Osteoblast (primary cell): ENCODE measurements around the gene CLK3. TPM values are rescaled to one million over a fixed set of nuclear protein-coding genes. Genes with fewer than 3 reads are reported as not detected.

ENCODE experiments used
- DNase-seq: peaks from one replicate; pipeline ENCODE4 v3.0.0; 2011; ENCODE audit warnings: low spot score, mixed read lengths; ENCODE audit not compliant: insufficient read length; ENCODE audit errors: missing footprints
- H2AFZ ChIP-seq: 2 replicates; pipeline ENCODE4 v1.6.0; 2011; ENCODE audit warnings: mild to moderate bottlenecking, low read length
- H3K27ac ChIP-seq: 2 replicates; pipeline ENCODE4 v1.5.1; 2011; ENCODE audit warnings: mild to moderate bottlenecking, low read depth, low read length, moderate library complexity
- H3K27me3 ChIP-seq: 2 replicates; pipeline ENCODE4 v1.6.0; 2012; ENCODE audit warnings: mild to moderate bottlenecking, control low read depth, inconsistent platforms, low read length, moderate library complexity; ENCODE audit not compliant: insufficient read depth
- H3K36me3 ChIP-seq: 2 replicates; pipeline ENCODE4 v1.5.1; 2011; ENCODE audit warnings: mild to moderate bottlenecking, low read length, control low read depth, moderate library complexity; ENCODE audit not compliant: insufficient read depth
- H3K4me1 ChIP-seq: 2 replicates; pipeline ENCODE4 v1.5.1; 2011; ENCODE audit warnings: mild to moderate bottlenecking, low read length, control low read depth, moderate library complexity; ENCODE audit not compliant: insufficient read depth
- H3K4me2 ChIP-seq: 2 replicates; pipeline ENCODE4 v1.6.0; 2011; ENCODE audit warnings: mild to moderate bottlenecking, low read length; ENCODE audit not compliant: insufficient read depth
- H3K4me3 ChIP-seq: fragments of 200-600 bp; sonication (generic); 3 replicates; pipeline ENCODE4 v1.5.1; 2012; ENCODE audit warnings: mild to moderate bottlenecking, low read length, inconsistent platforms; ENCODE audit not compliant: insufficient read depth
- H3K79me2 ChIP-seq: 2 replicates; pipeline ENCODE4 v1.6.0; 2012; ENCODE audit warnings: mild to moderate bottlenecking, low read length, control low read depth, inconsistent platforms; ENCODE audit not compliant: insufficient read depth
- H3K9me3 ChIP-seq: 2 replicates; pipeline ENCODE4 v1.5.1; 2011; ENCODE audit warnings: low read depth, low read length, control low read depth
- H4K20me1 ChIP-seq: 2 replicates; pipeline ENCODE4 v1.6.0; 2012; ENCODE audit warnings: mild to moderate bottlenecking, low read length, control low read depth; ENCODE audit not compliant: insufficient read depth
- total RNA-seq: library from RNA; depleted of rRNA; stranded (reverse); fragments of >200 nt; gene quantifications from 2 replicates; pipeline ENCODE4 v1.2.3, GENCODE V29; 2012
- TF ChIP-seq, protein P1 (sequence below): IDR thresholded peaks from 2 replicates; pipeline ENCODE4 v1.5.1; 2011; ENCODE audit warnings: mild to moderate bottlenecking, low read depth, low read length, moderate library complexity; ENCODE audit errors: extremely low read depth

CLK3 gene
- total RNA-seq, 1 donor: 47.0 TPM

DNA sequence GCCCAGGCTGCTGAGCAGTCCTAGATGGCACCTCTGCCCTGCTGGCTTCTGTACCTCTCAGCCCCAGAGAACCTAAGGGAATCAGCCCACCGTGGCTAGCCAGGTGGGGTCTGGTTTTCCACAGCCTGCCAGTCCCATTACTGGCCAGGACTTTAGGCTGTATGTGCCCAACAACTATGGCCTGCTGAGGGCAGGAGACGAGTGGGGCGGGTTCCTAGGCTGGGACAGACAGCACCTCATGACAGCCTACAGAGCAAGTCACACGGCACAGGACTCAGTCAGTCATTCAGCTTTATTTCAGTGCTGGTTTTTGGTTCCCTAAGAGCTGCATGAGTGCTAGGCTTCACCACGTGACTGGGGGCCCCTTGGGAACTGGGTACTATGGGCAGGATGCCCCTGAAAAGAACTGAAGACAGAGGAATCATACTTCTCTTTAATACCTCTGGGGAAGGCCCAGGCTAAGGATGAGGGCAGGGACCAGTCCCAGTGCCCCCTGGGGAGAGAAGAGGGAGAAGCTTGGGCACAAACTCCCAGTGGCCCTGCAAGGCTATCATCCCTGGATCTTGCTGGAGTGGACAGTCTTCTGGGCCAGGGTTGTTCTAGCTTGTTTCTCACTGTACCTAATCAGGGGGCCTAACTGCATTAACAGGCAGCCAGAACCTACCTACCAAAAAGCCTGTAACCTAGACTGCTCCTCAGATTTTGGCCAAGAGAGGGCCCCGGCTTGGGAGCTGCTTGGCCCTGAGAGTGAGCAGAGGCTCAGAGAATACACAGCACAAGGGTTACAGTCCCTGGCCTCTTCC is 14.8 kb downstream of the CLK3 start:
- peak overlapping the region; percentile 27 for H3K27ac ChIP-seq
- no peak overlapping the region for H3K4me3 ChIP-seq
- peaks cover 7% of the 10 kb centered on the region for H3K79me2 ChIP-seq
- DNase-seq: peak; percentile 37
- peaks cover 57% of the 10 kb centered on the region for H4K20me1 ChIP-seq
- H3K27me3 ChIP-seq: no peaks in the 10 kb centered on the region
- no peak overlapping the region for H2AFZ ChIP-seq
- TF ChIP-seq, protein P1, sequence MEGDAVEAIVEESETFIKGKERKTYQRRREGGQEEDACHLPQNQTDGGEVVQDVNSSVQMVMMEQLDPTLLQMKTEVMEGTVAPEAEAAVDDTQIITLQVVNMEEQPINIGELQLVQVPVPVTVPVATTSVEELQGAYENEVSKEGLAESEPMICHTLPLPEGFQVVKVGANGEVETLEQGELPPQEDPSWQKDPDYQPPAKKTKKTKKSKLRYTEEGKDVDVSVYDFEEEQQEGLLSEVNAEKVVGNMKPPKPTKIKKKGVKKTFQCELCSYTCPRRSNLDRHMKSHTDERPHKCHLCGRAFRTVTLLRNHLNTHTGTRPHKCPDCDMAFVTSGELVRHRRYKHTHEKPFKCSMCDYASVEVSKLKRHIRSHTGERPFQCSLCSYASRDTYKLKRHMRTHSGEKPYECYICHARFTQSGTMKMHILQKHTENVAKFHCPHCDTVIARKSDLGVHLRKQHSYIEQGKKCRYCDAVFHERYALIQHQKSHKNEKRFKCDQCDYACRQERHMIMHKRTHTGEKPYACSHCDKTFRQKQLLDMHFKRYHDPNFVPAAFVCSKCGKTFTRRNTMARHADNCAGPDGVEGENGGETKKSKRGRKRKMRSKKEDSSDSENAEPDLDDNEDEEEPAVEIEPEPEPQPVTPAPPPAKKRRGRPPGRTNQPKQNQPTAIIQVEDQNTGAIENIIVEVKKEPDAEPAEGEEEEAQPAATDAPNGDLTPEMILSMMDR: no peak
- H3K9me3 ChIP-seq: no peaks in the 10 kb centered on the region
- peaks cover 76% of the 10 kb centered on the region for H3K36me3 ChIP-seq
- H3K4me2 ChIP-seq: no peak overlapping the region
- peaks cover 5% of the 10 kb centered on the region for H3K4me1 ChIP-seq

DNA sequence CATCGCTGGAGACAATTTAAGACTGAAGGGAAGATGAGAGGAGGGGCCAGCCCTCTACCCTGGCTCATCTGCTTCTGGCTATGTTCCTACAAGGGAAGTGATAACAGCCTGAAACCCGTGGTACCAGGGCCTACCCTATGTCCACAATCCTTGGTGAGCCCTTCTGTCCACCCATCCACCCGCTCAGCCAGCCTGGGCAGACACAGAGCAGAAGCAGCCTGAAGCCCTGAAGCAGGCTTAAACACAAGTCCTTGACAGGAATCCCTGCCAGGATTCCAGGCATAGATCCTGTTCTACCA is 15.4 kb downstream of the CLK3 start:
- H3K4me3 ChIP-seq: no peak overlapping the region
- no peaks in the 10 kb centered on the region for H3K27me3 ChIP-seq
- H2AFZ ChIP-seq: no peak overlapping the region
- peaks cover 6% of the 10 kb centered on the region for H3K79me2 ChIP-seq
- H4K20me1 ChIP-seq: peaks cover 61% of the 10 kb centered on the region
- H3K4me1 ChIP-seq: peaks cover 5% of the 10 kb centered on the region
- H3K9me3 ChIP-seq: no peaks in the 10 kb centered on the region
- peaks cover 76% of the 10 kb centered on the region for H3K36me3 ChIP-seq
- H3K4me2 ChIP-seq: no peak overlapping the region
- H3K27ac ChIP-seq: no peak overlapping the region
- TF ChIP-seq, protein P1: no peak
- DNase-seq: no peak

DNA sequence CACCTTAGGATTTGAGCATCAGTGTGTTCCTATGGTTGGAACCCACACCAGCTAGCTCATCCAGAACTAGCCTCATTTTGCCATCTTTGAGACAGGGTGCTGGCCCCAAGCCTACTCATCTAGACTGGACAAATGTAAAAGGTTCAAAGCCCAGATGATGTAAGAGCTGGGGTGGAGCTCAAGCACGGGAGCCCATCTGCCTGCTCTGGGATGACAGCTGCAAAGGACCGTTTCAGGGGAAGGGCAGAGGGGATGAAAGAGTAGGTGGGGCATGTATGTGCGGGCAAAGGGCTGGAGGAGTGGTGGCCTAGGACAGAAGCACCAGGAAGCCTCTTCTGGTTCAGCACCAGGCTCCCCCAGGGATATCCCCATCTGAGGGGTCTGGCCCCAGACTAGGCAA is 15.8 kb downstream of the CLK3 start:
- H4K20me1 ChIP-seq: peaks cover 58% of the 10 kb centered on the region
- H3K27ac ChIP-seq: no peak overlapping the region
- peaks cover 2% of the 10 kb centered on the region for H3K79me2 ChIP-seq
- H3K4me3 ChIP-seq: no peak overlapping the region
- H3K27me3 ChIP-seq: no peaks in the 10 kb centered on the region
- no peak overlapping the region for H3K4me2 ChIP-seq
- H3K4me1 ChIP-seq: peaks cover 5% of the 10 kb centered on the region
- DNase-seq: no peak
- H3K9me3 ChIP-seq: no peaks in the 10 kb centered on the region
- TF ChIP-seq, protein P1: no peak
- H2AFZ ChIP-seq: no peak overlapping the region
- H3K36me3 ChIP-seq: peaks cover 76% of the 10 kb centered on the region

DNA sequence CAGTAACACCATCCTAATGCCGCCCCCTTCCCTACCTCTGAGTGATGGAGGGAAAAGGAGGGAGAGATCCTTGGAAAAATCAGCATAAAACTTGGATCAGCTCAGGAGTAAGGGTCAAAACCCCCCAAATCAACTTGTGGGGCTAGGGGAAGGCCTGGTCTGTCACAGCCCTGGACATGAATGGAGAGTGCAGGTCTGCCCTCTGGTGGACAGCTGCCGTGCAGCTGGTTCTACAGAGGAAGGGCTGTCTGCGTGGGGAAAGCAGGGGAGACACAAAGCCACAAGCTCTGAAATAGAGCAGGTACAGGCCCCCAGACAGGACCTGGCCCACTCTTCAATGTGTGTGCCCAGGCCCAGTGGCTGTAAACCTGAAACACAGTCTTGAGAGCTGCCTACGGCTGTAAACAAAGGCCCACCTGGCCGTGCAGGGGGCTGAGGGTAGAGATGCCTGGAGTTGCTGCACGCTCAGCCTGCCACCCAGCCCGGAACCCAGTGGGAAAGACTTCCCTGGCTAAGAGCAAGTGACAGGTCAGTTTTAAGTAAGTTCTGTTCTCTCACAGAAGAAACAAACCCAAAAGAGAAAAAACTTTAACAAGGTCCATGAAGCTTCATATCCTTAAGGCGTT is 16.4 kb downstream of the CLK3 start:
- H2AFZ ChIP-seq: no peak overlapping the region
- no peak overlapping the region for H3K4me3 ChIP-seq
- DNase-seq: peak; percentile 94
- H3K79me2 ChIP-seq: peaks cover 2% of the 10 kb centered on the region
- H3K9me3 ChIP-seq: no peaks in the 10 kb centered on the region
- no peak overlapping the region for H3K27ac ChIP-seq
- TF ChIP-seq, protein P1: peak; percentile 95
- no peak overlapping the region for H3K4me2 ChIP-seq
- H3K27me3 ChIP-seq: no peaks in the 10 kb centered on the region
- H3K36me3 ChIP-seq: peaks cover 72% of the 10 kb centered on the region
- H3K4me1 ChIP-seq: peaks cover 5% of the 10 kb centered on the region
- peaks cover 54% of the 10 kb centered on the region for H4K20me1 ChIP-seq
